Stimulated activated CD4-positive, alpha-beta T cell treated with anti-CD3 and anti-CD28 coated beads, TNF-alpha, amount 100 ng/mL, for 4 hours (primary cell): Measurements from ENCODE around the gene CHD2.
A peak's percentile ranks its signal among the peaks of the same experiment; 100 is the strongest.
"Not testable (repeated sequence)": the region's sequence is repeated elsewhere in the genome, so short reads cannot be mapped to it uniquely, and the experiment has no call there.

Experiments
- DNase-seq, 3 experiments: peaks; one replicate each; pipeline ENCODE4 v3.0.0-alpha.2; 2020; ENCODE audit warnings: low read depth in 3 of 3

The CHD2 gene

GRCh38 chr15:92899948-92900730, at the start of gene CHD2:
CHD2 (plus strand) TSS chr15:92900324; CDS start chr15:92901238, 914 bp downstream.
- peak in 2 of 3 experiments; percentile 35 to 42 for DNase-seq

DNA sequence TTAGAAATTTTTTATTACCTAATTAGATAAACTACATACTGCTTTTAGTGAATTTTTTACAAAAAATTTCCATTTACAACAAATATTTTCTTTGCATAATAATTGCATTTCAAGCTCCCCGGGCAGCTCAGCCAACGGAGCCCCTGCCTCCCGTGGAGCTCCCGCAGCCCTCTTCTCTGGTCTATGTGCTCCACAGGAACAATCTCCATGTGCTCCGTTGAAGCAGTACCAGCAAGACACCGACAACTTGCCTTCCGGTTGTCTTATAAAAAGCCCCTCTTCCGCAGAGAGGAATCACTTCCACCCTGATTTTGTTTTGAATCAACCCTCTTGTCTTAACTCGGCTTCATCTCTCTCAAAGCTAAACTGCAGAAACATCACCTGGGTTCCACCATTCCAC, 46.9 kb upstream of the CHD2 start:
- DNase-seq, result no peak

DNA sequence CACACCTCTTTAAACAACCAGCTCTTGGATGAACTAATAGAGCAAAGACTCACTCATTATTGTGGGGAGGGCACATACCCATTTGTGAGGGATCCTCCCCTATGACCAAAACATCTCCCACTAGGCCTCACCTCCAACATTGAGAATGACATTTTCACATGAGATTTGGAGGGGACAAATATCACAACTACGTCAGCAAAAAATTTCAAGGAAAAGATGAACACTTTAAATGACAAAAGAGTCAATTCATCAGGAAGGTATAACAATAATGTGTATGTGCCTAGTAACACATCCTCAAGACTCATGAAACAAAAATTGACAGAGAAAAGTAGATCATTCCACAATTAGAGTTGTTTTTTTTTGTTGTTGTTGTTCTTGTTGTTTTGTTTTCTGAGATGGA, 38.4 kb upstream of the CHD2 start:
- no peak for DNase-seq

GRCh38 chr15:92864127-92864814, 35.9 kb upstream of the CHD2 start:
- no peak for DNase-seq

DNA sequence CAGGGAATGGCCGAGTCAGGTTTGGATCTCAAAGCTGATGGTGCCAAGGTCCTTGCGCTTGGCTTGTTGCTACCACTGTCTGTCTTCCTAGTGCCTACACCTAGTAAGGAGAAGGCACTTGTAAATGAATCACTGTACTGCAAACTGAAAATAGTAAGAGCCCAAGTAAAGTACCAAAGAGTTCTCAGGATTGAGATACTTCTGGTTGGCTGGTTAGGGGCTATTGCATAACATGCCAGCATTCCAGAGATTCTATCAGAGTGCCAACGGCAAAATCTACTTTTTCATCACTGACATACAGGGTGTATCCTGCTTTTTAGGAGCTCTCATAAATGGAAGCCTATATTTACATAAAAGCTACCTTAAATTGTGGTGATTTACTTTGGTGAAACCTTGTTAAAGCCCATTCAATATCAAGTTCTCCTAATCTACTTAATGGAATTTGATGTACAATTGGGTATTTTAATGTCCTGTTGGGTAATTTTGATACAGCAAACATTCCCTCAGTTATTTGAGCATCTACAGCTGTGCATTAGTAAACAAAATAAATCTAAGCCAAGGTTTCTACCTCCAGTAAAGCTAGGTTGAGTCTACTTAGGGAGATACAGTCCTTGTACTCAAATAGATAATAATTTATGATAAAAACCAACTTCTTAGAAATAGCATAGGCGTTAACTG, 30.7 kb upstream of the CHD2 start:
- DNase-seq, result no peak

GRCh38 chr15:92870010-92870591, 30.0 kb upstream of the CHD2 start:
- no peak for DNase-seq

- DNase-seq, result not testable (repeated sequence)
Measured at GRCh38 chr15:92872967-92873366, 27.2 kb upstream of the CHD2 start.

DNA sequence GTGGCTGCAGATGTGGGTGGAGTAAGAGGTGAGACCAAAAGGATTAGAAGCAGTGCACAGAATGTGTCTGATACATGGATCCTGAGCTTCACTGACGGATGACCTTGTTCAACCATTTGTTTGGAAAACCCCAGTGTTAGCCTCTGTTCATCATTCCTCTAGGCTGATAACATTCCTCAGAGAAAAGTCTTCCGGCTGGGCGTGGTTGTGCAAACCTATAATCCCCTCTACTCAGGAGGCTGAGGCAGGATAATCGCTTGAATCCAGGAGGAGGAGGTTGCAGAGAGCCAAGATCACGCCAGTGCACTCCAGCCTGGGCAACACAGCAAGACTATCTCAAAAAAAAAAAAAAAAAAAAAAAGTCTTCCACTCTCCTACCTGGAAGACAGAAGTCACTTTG, 23.1 kb upstream of the CHD2 start:
- no peak for DNase-seq

DNA sequence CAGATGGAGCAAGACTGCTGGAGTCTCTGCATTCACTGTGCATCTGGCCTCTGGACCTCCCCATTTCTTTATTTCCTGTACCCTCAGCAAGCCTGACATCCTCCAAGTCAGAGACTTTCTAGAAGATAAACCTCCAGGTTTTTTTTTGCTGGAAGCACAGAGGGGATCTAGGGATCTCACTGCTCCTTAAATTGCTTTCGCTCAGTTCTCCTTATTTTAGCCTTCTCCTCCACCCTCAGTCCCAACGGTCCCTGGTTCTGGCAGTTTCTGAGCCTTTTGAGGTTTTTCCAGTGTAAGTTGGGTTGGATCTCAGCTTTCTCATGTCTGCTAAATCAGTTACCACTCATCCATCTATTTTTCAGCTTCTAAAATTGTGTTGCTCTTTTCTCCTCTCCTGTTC, 22.7 kb upstream of the CHD2 start:
- no peak for DNase-seq

- no peak for DNase-seq
Measured at GRCh38 chr15:92878593-92879053, 21.5 kb upstream of the CHD2 start.

DNA sequence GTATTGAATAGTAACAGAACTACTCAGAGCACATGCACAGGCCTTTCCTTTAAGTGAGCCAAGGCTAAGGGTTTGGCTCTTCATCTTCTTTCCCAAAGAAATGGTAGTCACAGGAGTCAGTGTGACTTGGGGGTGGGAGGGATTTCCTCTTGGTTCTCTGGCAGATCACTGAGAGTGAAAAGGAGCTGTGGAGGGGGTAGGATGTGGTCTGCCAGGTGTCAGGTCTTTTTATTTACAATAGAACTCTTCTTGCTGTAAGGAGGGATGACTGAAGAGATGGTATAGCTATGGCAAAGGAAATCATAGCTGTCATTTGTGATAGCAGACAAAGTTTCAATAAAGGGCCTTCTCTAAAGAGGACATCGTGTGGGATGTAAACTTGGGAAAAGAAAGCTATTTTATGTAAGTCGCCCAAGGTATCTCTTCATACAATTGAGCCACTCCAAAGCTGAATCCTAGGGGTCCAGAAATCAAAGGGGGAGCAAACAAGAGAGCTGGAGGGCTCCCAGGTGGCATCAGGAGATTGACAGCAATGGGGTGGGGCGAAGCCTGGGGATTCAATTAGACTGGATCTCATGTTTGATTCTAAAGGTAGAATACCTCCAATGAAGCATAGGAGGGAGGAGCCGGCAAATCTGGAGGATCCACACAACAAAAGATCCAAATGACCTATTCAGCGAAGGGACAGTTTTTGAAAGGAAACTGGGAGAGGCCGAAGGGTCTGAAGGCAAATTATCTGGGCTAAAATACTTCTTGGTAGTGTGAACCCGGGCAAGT, 20.0 kb upstream of the CHD2 start:
- no peak for DNase-seq

GRCh38 chr15:92880796-92881195, 19.3 kb upstream of the CHD2 start:
- DNase-seq, result no peak

- DNase-seq, result no peak
Measured at GRCh38 chr15:92881211-92881754, 18.8 kb upstream of the CHD2 start.

- peak; percentile 92 to 97 (median 97) for DNase-seq
Measured at GRCh38 chr15:92881802-92882696, 18.1 kb upstream of the CHD2 start.

- DNase-seq, result no peak
Measured at GRCh38 chr15:92882697-92883162, 17.4 kb upstream of the CHD2 start.

- peak in 2 of 3 experiments; percentile 8 to 44 for DNase-seq
Measured at GRCh38 chr15:92883163-92883875, 16.8 kb upstream of the CHD2 start.

GRCh38 chr15:92883876-92884435, 16.2 kb upstream of the CHD2 start:
- DNase-seq, result no peak

GRCh38 chr15:92884436-92885223, 15.5 kb upstream of the CHD2 start:
- no peak for DNase-seq
